ENCODE measurements around the gene NOC2L.

The NOC2L gene

GRCh38 chr1:974293-974640 lies 15.2 kb upstream of the NOC2L start:
- DNase-seq = no peak

GRCh38 chr1:973459-974292 lies 14.6 kb upstream of the NOC2L start:
- DNase-seq = no peak

- no peak for DNase-seq
Measured at GRCh38 chr1:972726-973458, 13.8 kb upstream of the NOC2L start.

GRCh38 chr1:971751-972506 lies 12.9 kb upstream of the NOC2L start:
- DNase-seq = no peak

GRCh38 chr1:970973-971730 lies 12.1 kb upstream of the NOC2L start:
- DNase-seq = no peak

- DNase-seq = no peak
Measured at GRCh38 chr1:970242-970972, 11.4 kb upstream of the NOC2L start.

GRCh38 chr1:969260-969855 lies 10.3 kb upstream of the NOC2L start:
- DNase-seq = no peak

GRCh38 chr1:967466-968343 lies 8.6 kb upstream of the NOC2L start:
- no peak for DNase-seq

- peak; percentile 72 for DNase-seq
Measured at GRCh38 chr1:966704-967300, 7.7 kb upstream of the NOC2L start.

- DNase-seq = no peak
Measured at GRCh38 chr1:966135-966703, 7.2 kb upstream of the NOC2L start, which contains the start of gene PLEKHN1. TSS of gene PLEKHN1 (plus strand) at chr1:966482. CDS start at chr1:966532, 50 bp downstream.

GRCh38 chr1:965526-966134 lies 6.6 kb upstream of the NOC2L start:
- no peak for DNase-seq

GRCh38 chr1:964691-965525 lies 5.9 kb upstream of the NOC2L start:
- DNase-seq = no peak

GRCh38 chr1:963746-964525 lies 4.9 kb upstream of the NOC2L start:
- DNase-seq = no peak

- no peak for DNase-seq
Measured at GRCh38 chr1:963301-963651, 4.2 kb upstream of the NOC2L start.

- no peak for DNase-seq
Measured at GRCh38 chr1:962381-963300, 3.6 kb upstream of the NOC2L start.

GRCh38 chr1:961132-961669 lies 2.1 kb upstream of the NOC2L start:
- no peak for DNase-seq

All from activated CD4-positive, alpha-beta T cell treated with anti-CD3 and anti-CD28 coated beads for 1 hour (primary cell).